HepG2 (cell line): ENCODE data around the gene NUCB1.

Experiments
- BRF2 ChIP-seq: sonication (generic); formaldehyde crosslinking; IDR thresholded peaks from 2 replicates; pipeline ENCODE4 v1.8.1; 2022; ENCODE audit warnings: mild to moderate bottlenecking, missing genetic modification reagents
- CHCHD3 ChIP-seq: sonication (generic); formaldehyde crosslinking; IDR thresholded peaks from 2 replicates; pipeline ENCODE4 v1.8.0; 2022; ENCODE audit warnings: mild to moderate bottlenecking, missing genetic modification reagents, moderate library complexity
- CSRNP2 ChIP-seq: sonication (generic); formaldehyde crosslinking; conservative IDR thresholded peaks from 2 replicates; pipeline ENCODE4 v1.8.0; 2022; ENCODE audit warnings: low read depth, missing genetic modification reagents
- HNF4G ChIP-seq, 2 experiments: sonication (generic) in 1 of 2; formaldehyde crosslinking in 1 of 2; IDR thresholded peaks; 2 replicates each; pipeline versions ENCODE4 v1.4.0 to v1.6.1; 2011 to 2020; ENCODE audit warnings: borderline replicate concordance in 2 of 2, low read depth in 2 of 2, mild to moderate bottlenecking in 2 of 2, low read length in 1 of 2, missing genetic modification reagents in 1 of 2, moderate library complexity in 1 of 2
- ISX ChIP-seq: sonication (generic); formaldehyde crosslinking; conservative IDR thresholded peaks from 2 replicates; pipeline ENCODE4 v1.5.0; 2020; ENCODE audit warnings: missing genetic modification reagents
- JUN ChIP-seq: sonication (generic); formaldehyde crosslinking; IDR thresholded peaks from 2 replicates; pipeline ENCODE4 v1.4.0; 2020; ENCODE audit warnings: mild to moderate bottlenecking, missing genetic modification reagents
- MLLT10 ChIP-seq: sonication (generic); formaldehyde crosslinking; IDR thresholded peaks from 2 replicates; pipeline ENCODE4 v1.4.0; 2020; ENCODE audit warnings: missing genetic modification reagents
- NFE2L2 ChIP-seq: fragments of 150-350 bp; IDR thresholded peaks from 2 replicates; pipeline ENCODE4 v1.6.1; 2014; ENCODE audit warnings: low read length
- NR3C1 ChIP-seq: sonication (generic); formaldehyde crosslinking; IDR thresholded peaks from 2 replicates; pipeline ENCODE4 v1.4.0; 2020; ENCODE audit warnings: missing genetic modification reagents
- YY1 ChIP-seq: IDR thresholded peaks from 2 replicates; pipeline ENCODE4 v1.6.1; 2011; ENCODE audit warnings: low read length, low read depth, moderate library complexity, mild to moderate bottlenecking; ENCODE audit not compliant: insufficient read depth, insufficient replicate concordance
- ZBTB26 ChIP-seq: IDR thresholded peaks from 2 replicates; pipeline ENCODE4 v1.6.1; 2016; ENCODE audit warnings: missing compliant biosample characterization, missing genetic modification reagents, borderline replicate concordance
- ZNF333 ChIP-seq: sonication (generic); formaldehyde crosslinking; IDR thresholded peaks from 2 replicates; pipeline ENCODE4 v1.4.0; 2020; ENCODE audit warnings: mild to moderate bottlenecking, missing genetic modification reagents, borderline replicate concordance
- ZNF350 ChIP-seq: sonication (generic); formaldehyde crosslinking; IDR thresholded peaks from 2 replicates; pipeline ENCODE4 v1.4.0; 2020; ENCODE audit warnings: mild to moderate bottlenecking, low read depth, missing genetic modification reagents, borderline replicate concordance
- ZNF777 ChIP-seq: sonication (generic); formaldehyde crosslinking; IDR thresholded peaks from 2 replicates; pipeline ENCODE4 v1.4.0; 2020; ENCODE audit warnings: missing genetic modification reagents

GRCh38 chr19:48946463-48947257, 46.5 kb downstream of the NUCB1 start:
- TF ChIP-seq ISX: no peak
- TF ChIP-seq MLLT10 (CRISPR knock-in tag): no peak
- TF ChIP-seq HNF4G (IDR thresholded peaks at IDR 0.05; ENCODE audit: borderline replicate concordance, low read depth, low read length): no peak
- no peak for TF ChIP-seq HNF4G (CRISPR knock-in tag; IDR thresholded peaks at IDR 0.05; ENCODE audit: borderline replicate concordance, low read depth)
- no peak for TF ChIP-seq ZNF333 (CRISPR knock-in tag)
- TF ChIP-seq NFE2L2: no peak
- no peak for TF ChIP-seq ZNF777 (CRISPR knock-in tag)
- no peak for TF ChIP-seq ZBTB26 (CRISPR knock-in tag)
- no peak for TF ChIP-seq ZNF350 (CRISPR knock-in tag)
- no peak for TF ChIP-seq YY1
- TF ChIP-seq CSRNP2 (CRISPR knock-in tag): no peak
- no peak for TF ChIP-seq BRF2
- no peak for TF ChIP-seq NR3C1 (CRISPR knock-in tag)
- TF ChIP-seq CHCHD3 (CRISPR knock-in tag): no peak
- no peak for TF ChIP-seq JUN
